ENCODE measurements around the gene TUBA1C. TPM values are rescaled to one million over a fixed set of nuclear protein-coding genes. Genes with fewer than 3 reads are reported as not detected.

The TUBA1C gene
- total and polyA plus RNA-seq, 2 of the 8 experiments (the other 6 are each of a cell fraction or from before 2014, with no cell fraction given): 504 to 3,101 TPM

DNA sequence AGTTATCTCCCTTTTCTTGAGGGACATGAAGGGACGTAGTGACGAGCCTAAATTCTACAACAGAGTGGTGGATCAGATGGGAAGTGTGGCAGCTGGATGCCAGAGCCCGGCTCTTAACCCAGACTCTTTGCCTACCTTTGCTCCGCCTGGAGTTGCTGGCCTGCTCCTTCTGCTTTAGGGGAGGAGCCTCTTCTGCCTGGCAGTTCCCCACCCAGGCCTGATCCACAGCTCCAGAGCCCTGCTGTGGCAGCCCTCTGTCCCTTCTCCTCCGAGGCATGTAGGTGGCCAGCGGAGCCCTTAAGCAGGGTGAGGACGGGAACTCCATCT is 27.8 kb downstream of the TUBA1C start:
- Histone ChIP-seq H2BK20ac (ENCODE audit: low read length) (no peak overlapping the region), H3K23ac (ENCODE audit: insufficient read length) (no peak overlapping the region), H3K23me2 (ENCODE audit: low read depth, low read length) (peaks cover 11% of the 10 kb centered on the region; the same call in 1 of the 2 replicates), H3K27me3 (replicated peaks in 1 of 4; ENCODE audit: control insufficient read depth in 3 of 4, extremely low read depth in 1 of 4, insufficient read depth in 3 of 4, low read length in 3 of 4) (peaks cover 42 to 59% (median 57%) of the 10 kb centered on the region in 4 experiments), H3K9me3 (ENCODE audit: insufficient read depth in 2 of 2, low read depth in 1 of 2, low read length in 1 of 2) (no peaks in the 10 kb centered on the region), H3K79me2 (ENCODE audit: control insufficient read depth in 1 of 2, insufficient read depth in 2 of 2, low read length in 2 of 2) (no peaks in the 10 kb centered on the region), H3K18ac (ENCODE audit: extremely low read depth, low read length) (no peak overlapping the region; the same call in 1 of the 2 replicates), H2BK15ac (ENCODE audit: low read length) (no peak overlapping the region; the same call in 1 of the 2 replicates), H2AFZ (ENCODE audit: low read length) (no peak overlapping the region), H3K27ac (ENCODE audit: low read depth, low read length) (no peak overlapping the region), H2AK5ac (ENCODE audit: low read depth, low read length) (no peak overlapping the region), H3K56ac (replicated peaks; ENCODE audit: insufficient read length, low read depth, low read length) (no peak overlapping the region), H4K20me1 (replicated peaks in 1 of 2; ENCODE audit: control insufficient read depth in 1 of 2, insufficient read depth in 2 of 2, low read length in 2 of 2) (peaks cover 2 to 15% of the 10 kb centered on the region in 2 experiments), H3K9ac (replicated peaks in 1 of 4; ENCODE audit: extremely low read depth in 1 of 4, low read depth in 3 of 4, low read length in 3 of 4) (no peak overlapping the region), H3K4me3 (ENCODE audit: extremely low read depth in 1 of 4, insufficient read depth in 2 of 4, low read depth in 3 of 4, low read length in 4 of 4) (peak overlapping the region in 1 of 4 experiments; percentile 39; a peak in 2 of 8 replicates), H2BK5ac (ENCODE audit: low read depth, low read length) (no peak overlapping the region), H4K5ac (ENCODE audit: insufficient read length, low read depth, low read length) (no peak overlapping the region), H3K4me1 (replicated peaks in 1 of 4; ENCODE audit: control insufficient read depth in 3 of 4, insufficient read depth in 4 of 4, low read length in 3 of 4) (peaks cover 0 to 36% (median 17%) of the 10 kb centered on the region in 4 experiments; a peak in 6 of 7 replicates), H2BK12ac (ENCODE audit: low read depth, low read length) (no peak overlapping the region), H3K79me1 (ENCODE audit: low read depth, low read length) (no peaks in the 10 kb centered on the region), H4K8ac (ENCODE audit: extremely low read depth, insufficient read depth, low read length) (no peak overlapping the region), H4K91ac (replicated peaks; ENCODE audit: insufficient read length, low read length) (no peak overlapping the region), H3K4ac (replicated peaks; ENCODE audit: insufficient read length, low read depth, low read length) (no peak overlapping the region), H3K36me3 (ENCODE audit: control insufficient read depth in 2 of 4, insufficient read depth in 4 of 4, low read length in 3 of 4) (no peaks in the 10 kb centered on the region), H3K14ac (ENCODE audit: insufficient read length) (no peak overlapping the region), H3K4me2 (ENCODE audit: insufficient read depth in 1 of 2, low read depth in 2 of 2, low read length in 2 of 2) (peak overlapping the region; percentile 62 to 65; a peak in 2 of 4 replicates), H2BK120ac (replicated peaks; ENCODE audit: low read depth, low read length) (no peak overlapping the region)
- no peak for FAIRE-seq
- TF ChIP-seq HDAC2 (IDR thresholded peaks at IDR 0.05; ENCODE audit: borderline replicate concordance in 1 of 2, low read depth in 2 of 2, low read length in 2 of 2) (no peak), KDM1A (IDR thresholded peaks at IDR 0.05; ENCODE audit: borderline replicate concordance, low read length) (no peak), SUZ12 (IDR thresholded peaks at IDR 0.05; ENCODE audit: low read length) (no peak)
- DNase-seq (ENCODE audit: low read depth in 1 of 2, low spot score in 2 of 2): no peak
- POLR2A ChIA-PET (ENCODE audit: partially characterized antibody): interaction anchor here (1.1 to 5.0 kb wide), 7 partner anchors 18 to 54 kb away, joined by 3 to 48 read pairs (median 7); partner anchors contain the start of genes C1QL4, DNAJC22 and TUBA1C
- CTCF ChIA-PET (ENCODE audit: partially characterized antibody): interaction anchor here (1.1 to 14.4 kb wide), 12 partner anchors 10 to 298 kb away, joined by 3 to 276 read pairs (median 32); partner anchors contain the start of genes C1QL4, DNAJC22 and TROAP
- 64% methylated on average over 7 of the region's 7 CpGs; no CpG with 5 or more reads in 1 of the 2 experiments for WGBS, 2 experiments (ENCODE audit: extremely low coverage in 1 of 2, insufficient coverage in 1 of 2, insufficient read length in 1 of 2, insufficient replicate concordance in 2 of 2, low coverage in 1 of 2, low lambda C conversion rate in 2 of 2, missing lambda C conversion rate in 1 of 2)

Data from H1 (cell line).